GM18517 (cell line): ENCODE results near the gene NMT1.

ENCODE experiments used
- ATAC-seq: cut with Tn5 transposase; IDR thresholded peaks from one replicate; pipeline ENCODE4 v1.9.1; 2021; ENCODE audit warnings: mild to moderate bottlenecking, moderate library complexity; ENCODE audit not compliant: unreplicated experiment

Gene NMT1

DNA sequence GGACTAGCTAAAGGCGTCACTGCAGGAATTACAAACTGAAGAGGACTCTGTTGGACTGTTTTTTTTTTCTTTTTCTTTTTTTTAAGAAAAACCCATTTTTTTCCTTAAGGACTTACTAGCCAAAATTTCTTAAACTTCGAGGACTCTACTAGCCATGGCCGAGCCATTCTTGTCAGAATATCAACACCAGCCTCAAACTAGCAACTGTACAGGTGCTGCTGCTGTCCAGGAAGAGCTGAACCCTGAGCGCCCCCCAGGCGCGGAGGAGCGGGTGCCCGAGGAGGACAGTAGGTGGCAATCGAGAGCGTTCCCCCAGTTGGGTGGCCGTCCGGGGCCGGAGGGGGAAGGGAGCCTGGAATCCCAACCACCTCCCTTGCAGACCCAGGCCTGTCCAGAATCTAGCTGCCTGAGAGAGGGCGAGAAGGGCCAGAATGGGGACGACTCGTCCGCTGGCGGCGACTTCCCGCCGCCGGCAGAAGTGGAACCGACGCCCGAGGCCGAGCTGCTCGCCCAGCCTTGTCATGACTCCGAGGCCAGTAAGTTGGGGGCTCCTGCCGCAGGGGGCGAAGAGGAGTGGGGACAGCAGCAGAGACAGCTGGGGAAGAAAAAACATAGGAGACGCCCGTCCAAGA, 88.0 kb downstream of the NMT1 start:
- ATAC-seq = no peak

- ATAC-seq = no peak
These were observed 88.8 kb downstream of the NMT1 start for GRCh38 chr17:45149669-45150664.

DNA sequence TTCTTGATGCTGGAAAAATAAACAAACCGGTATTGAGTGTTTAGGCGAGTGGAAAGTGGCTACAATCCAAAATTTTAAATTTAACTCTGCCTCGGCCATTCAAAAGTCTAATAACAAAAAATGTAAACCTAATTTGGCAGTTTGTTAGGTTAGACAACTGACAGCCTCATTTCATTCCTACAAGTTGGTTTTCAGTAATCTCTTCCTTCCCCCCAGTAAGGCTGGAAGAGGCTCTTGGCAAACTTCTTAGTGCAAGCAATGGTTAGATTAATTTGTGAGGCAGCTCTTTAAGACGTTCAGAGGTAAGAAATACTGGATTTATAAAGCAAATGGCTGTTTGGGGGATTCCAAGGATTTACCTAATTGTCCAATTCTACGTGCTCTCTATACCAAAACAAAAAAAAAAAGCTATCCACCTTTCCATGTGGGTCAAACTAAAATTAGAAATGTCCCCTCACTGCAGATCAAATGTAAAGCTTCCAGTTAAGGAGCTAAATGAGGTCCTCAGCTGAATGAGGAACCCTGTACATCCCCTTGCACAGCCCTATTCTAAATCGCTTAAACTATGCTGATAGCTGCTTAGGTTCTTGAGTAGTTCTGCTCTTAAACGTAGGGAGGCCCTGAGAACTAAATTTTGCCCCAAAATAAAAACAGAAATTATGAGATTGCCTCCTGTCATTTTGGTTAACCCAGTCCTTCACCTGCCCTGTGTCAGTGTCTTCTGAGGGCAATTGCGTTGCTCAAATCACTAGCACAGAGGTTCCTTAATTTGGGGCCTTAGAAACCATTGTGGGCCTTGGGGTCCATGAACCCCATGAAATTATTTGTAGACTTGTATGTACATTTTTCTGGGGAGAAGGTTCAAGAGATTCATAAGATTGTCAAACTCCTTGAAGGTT, 90.0 kb downstream of the NMT1 start:
- ATAC-seq = no peak

GRCh38 chr17:45155029-45155428, 93.9 kb downstream of the NMT1 start:
- no peak for ATAC-seq

GRCh38 chr17:45155483-45155882, 94.4 kb downstream of the NMT1 start:
- ATAC-seq = no peak

GRCh38 chr17:45156242-45156641, 95.1 kb downstream of the NMT1 start:
- ATAC-seq = no peak
